Erythroblast (primary cell): Measurements from ENCODE around the gene PTPN22.

Source experiments
- GATA1 ChIP-seq: IDR thresholded peaks from 2 replicates; pipeline ENCODE4 v1.6.1; 2011; ENCODE audit warnings: low read depth, mild to moderate bottlenecking, control low read depth, low read length, moderate library complexity
- POLR2A ChIP-seq: IDR thresholded peaks from 2 replicates; pipeline ENCODE4 v1.6.1; 2011; ENCODE audit warnings: mild to moderate bottlenecking, low read length

- no peak for TF ChIP-seq POLR2A
- TF ChIP-seq GATA1 = no peak
These were observed 65.9 kb downstream of the PTPN22 start for GRCh38 chr1:113805639-113806038.
